PFSK-1 (cell line): ENCODE measurements around the gene ADAMTSL1.

ENCODE experiments used
- FOXP2 ChIP-seq: optimal IDR thresholded peaks from 2 replicates; pipeline ENCODE3; 2011; ENCODE audit warnings: borderline replicate concordance, control low read depth, inconsistent platforms; ENCODE audit not compliant: insufficient read depth; ENCODE audit errors: extremely low read length, extremely low read depth
- POLR2AphosphoS5 ChIP-seq: IDR thresholded peaks from 2 replicates; pipeline ENCODE4 v1.6.1; 2012; ENCODE audit warnings: low read depth, mild to moderate bottlenecking, control low read depth, low read length, moderate library complexity
- REST ChIP-seq, 2 experiments: IDR thresholded peaks; 2 replicates each; pipeline versions ENCODE4 v1.6.1 to v1.8.0; 2011 to 2012; ENCODE audit warnings: low read depth in 2 of 2, low read length in 2 of 2, control low read depth in 1 of 2, inconsistent platforms in 1 of 2, mild to moderate bottlenecking in 1 of 2, moderate library complexity in 1 of 2; ENCODE audit not compliant: insufficient read depth in 1 of 2
- SIN3A ChIP-seq: IDR thresholded peaks from 2 replicates; pipeline ENCODE4 v1.6.1; 2012; ENCODE audit warnings: mild to moderate bottlenecking, low read length, moderate library complexity, borderline replicate concordance; ENCODE audit not compliant: insufficient read depth
- TAF1 ChIP-seq: IDR thresholded peaks from 2 replicates; pipeline ENCODE4 v1.6.1; 2012; ENCODE audit warnings: low read length, control low read depth, borderline replicate concordance; ENCODE audit not compliant: insufficient read depth

The ADAMTSL1 gene

GRCh38 chr9:18761742-18762300 is 287.9 kb downstream of the ADAMTSL1 start:
- TF ChIP-seq POLR2AphosphoS5 (no peak), TAF1 (no peak), FOXP2 (no peak), REST (IDR thresholded peaks at IDR 0.05; ENCODE audit: insufficient read depth in 1 of 2, low read depth in 2 of 2, low read length in 2 of 2) (no peak), SIN3A (no peak)

GRCh38 chr9:18766989-18767550 is 293.1 kb downstream of the ADAMTSL1 start:
- no peak for TF ChIP-seq TAF1
- no peak for TF ChIP-seq POLR2AphosphoS5
- no peak for TF ChIP-seq FOXP2
- TF ChIP-seq SIN3A: no peak
- TF ChIP-seq REST (IDR thresholded peaks at IDR 0.05; ENCODE audit: insufficient read depth in 1 of 2, low read depth in 2 of 2, low read length in 2 of 2): no peak

GRCh38 chr9:18768951-18769622 is 295.1 kb downstream of the ADAMTSL1 start:
- no peak for TF ChIP-seq REST (IDR thresholded peaks at IDR 0.05; ENCODE audit: insufficient read depth in 1 of 2, low read depth in 2 of 2, low read length in 2 of 2)
- no peak for TF ChIP-seq POLR2AphosphoS5
- TF ChIP-seq TAF1: no peak
- TF ChIP-seq SIN3A: no peak
- no peak for TF ChIP-seq FOXP2

GRCh38 chr9:18770131-18770908 is 296.4 kb downstream of the ADAMTSL1 start:
- TF ChIP-seq POLR2AphosphoS5: no peak
- TF ChIP-seq SIN3A: no peak
- TF ChIP-seq REST (IDR thresholded peaks at IDR 0.05; ENCODE audit: insufficient read depth in 1 of 2, low read depth in 2 of 2, low read length in 2 of 2): no peak
- no peak for TF ChIP-seq FOXP2
- no peak for TF ChIP-seq TAF1
